WI38 (cell line): Measurements from ENCODE around the gene ZNFX1.

Source experiments
- H3K4me3 ChIP-seq: 2 replicates; pipeline ENCODE4 v1.5.1; 2011; ENCODE audit warnings: low read depth, mild to moderate bottlenecking, control low read depth, low read length
- CTCF ChIP-seq: IDR thresholded peaks from 2 replicates; pipeline ENCODE4 v1.5.1; 2012; ENCODE audit warnings: low read depth, mild to moderate bottlenecking, control low read depth, low read length

ZNFX1 gene

GRCh38 chr20:49291200-49291599 is 13.3 kb upstream of the ZNFX1 start:
- no peak overlapping the region for H3K4me3 ChIP-seq
- no peak for TF ChIP-seq CTCF

- no peak for TF ChIP-seq CTCF
Observed at GRCh38 chr20:49290608-49291191, 12.8 kb upstream of the ZNFX1 start.

GRCh38 chr20:49288784-49289696 is 11.2 kb upstream of the ZNFX1 start:
- no peak for TF ChIP-seq CTCF

More at GRCh38 chr20:49290608-49291191, 12.8 kb upstream of the ZNFX1 start:
- no peak overlapping the region for H3K4me3 ChIP-seq

GRCh38 chr20:49288250-49288751 is 10.4 kb upstream of the ZNFX1 start:
- H3K4me3 ChIP-seq = no peak overlapping the region
- TF ChIP-seq CTCF = no peak

More at GRCh38 chr20:49288784-49289696, 11.2 kb upstream of the ZNFX1 start:
- H3K4me3 ChIP-seq = no peak overlapping the region

GRCh38 chr20:49287555-49288249 is 9.8 kb upstream of the ZNFX1 start:
- TF ChIP-seq CTCF = no peak
- no peak overlapping the region for H3K4me3 ChIP-seq

GRCh38 chr20:49286689-49287551 is 9.1 kb upstream of the ZNFX1 start:
- no peak for TF ChIP-seq CTCF
- H3K4me3 ChIP-seq = no peak overlapping the region
